Pancreas (tissue), 10 donors: Measurements from ENCODE around the gene SNRPD1. TPM values are rescaled to one million over a fixed set of nuclear protein-coding genes. Genes with fewer than 3 reads are reported as not detected.

ENCODE experiments used
- ATAC-seq, 4 donors: fragments of 200-7000 bp; cut with Tn5 transposase; one replicate each; pipeline versions ENCODE4 v1.8.0 to v1.9.1; 2020; ENCODE audit warnings: mild to moderate bottlenecking in 4 of 4, moderate library complexity in 4 of 4
- DNase-seq, 6 donors: peaks; one replicate each; pipeline ENCODE4 v3.0.0-alpha.2; 2020
- FAIRE-seq: peaks from 2 replicates; lab custom pipeline; 2012; peaks lifted over from hg19 to GRCh38; lab: Jason Lieb, UNC
- H3K27ac ChIP-seq, 4 donors: fragments of 200-600 bp; sonication (generic); 1 replicate in 3 of 4; 2 replicates in 1 of 4; pipeline versions ENCODE4 v1.5.0 to v1.8.0; 2020
- H3K27me3 ChIP-seq, 4 donors: fragments of 200-600 bp; one replicate each; pipeline ENCODE4 v1.8.0; 2021
- H3K36me3 ChIP-seq, 3 donors: fragments of 200-600 bp; sonication (generic) in 1 of 3; one replicate each; pipeline versions ENCODE4 v1.5.0 to v1.8.0; 2020 to 2021
- H3K4me1 ChIP-seq, 3 donors: fragments of 200-600 bp; one replicate each; pipeline ENCODE4 v1.8.0; 2021
- H3K4me3 ChIP-seq, 4 donors: fragments of 200-600 bp; sonication (generic) in 2 of 4; one replicate each; pipeline versions ENCODE4 v1.5.0 to v1.8.0; 2020 to 2021
- H3K9me3 ChIP-seq, 4 donors: fragments of 200-600 bp; one replicate each; pipeline ENCODE4 v1.8.0; 2021
- WGBS, 2 donors: extraction: QIAGEN DNeasy Blood & Tissue Kit; methylation state at CpG; one replicate each; pipeline ENCODE4 v1.1.7; 2013; 5-methylcytosine and 5-hydroxymethylcytosine counted together
- intact Hi-C, 3 donors: fragments of 100-400 bp; cut with DNase I; formaldehyde crosslinking; loops; one replicate each; pipeline versions ENCODE4 v1.11.1 to v1.14.2; 2022
- polyA plus RNA-seq, 2 donors: library from polyadenylated mRNA; stranded (reverse); fragments of 200-250 nt; gene quantifications; one replicate each; pipeline ENCODE4 v1.2.3, GENCODE V29; 2013
- total RNA-seq, 6 donors: library from RNA; stranded (reverse); fragmentation: NEBNext Ultra II Directional in 4 of 6; extraction: Animal tissue kit (Norgen Biotek cat#: 25700) in 4 of 6; gene quantifications; one replicate each; pipeline versions ENCODE4 v1.2.1 to v1.2.4, GENCODE V29; 2021 to 2023
- TF ChIP-seq, protein P1 (sequence below), 4 donors: fragments of 200-600 bp; sonication (generic) in 3 of 4; IDR thresholded peaks; one replicate each; pipeline versions ENCODE4 v1.5.0 to v1.8.0; 2021; ENCODE audit warnings: antibody characterized with exemption in 4 of 4
- donor health status: healthy with polysubstance abuse.
- donor health status: DM: no; HTN: no; CAD: no; lungs with moderate emphysema.
- donor health status: DM: no; HTN: no; CAD: no.
- donor health status: control.
- donor health status: control.
- donor health status: Bipolar disorder and iron deficiency.
- donor health status: DM: yes; HTN: yes; CAD: no.
- donor health status: DM: no; HTN: no; CAD: no.
- donor health status: DM: no; HTN: no; CAD: no.
- donor health status: DM: yes; HTN: yes; CAD: no.

The SNRPD1 gene
- total and polyA plus RNA-seq, 8 donors: 5.4 to 17.5 (median 13.2) TPM

DNA sequence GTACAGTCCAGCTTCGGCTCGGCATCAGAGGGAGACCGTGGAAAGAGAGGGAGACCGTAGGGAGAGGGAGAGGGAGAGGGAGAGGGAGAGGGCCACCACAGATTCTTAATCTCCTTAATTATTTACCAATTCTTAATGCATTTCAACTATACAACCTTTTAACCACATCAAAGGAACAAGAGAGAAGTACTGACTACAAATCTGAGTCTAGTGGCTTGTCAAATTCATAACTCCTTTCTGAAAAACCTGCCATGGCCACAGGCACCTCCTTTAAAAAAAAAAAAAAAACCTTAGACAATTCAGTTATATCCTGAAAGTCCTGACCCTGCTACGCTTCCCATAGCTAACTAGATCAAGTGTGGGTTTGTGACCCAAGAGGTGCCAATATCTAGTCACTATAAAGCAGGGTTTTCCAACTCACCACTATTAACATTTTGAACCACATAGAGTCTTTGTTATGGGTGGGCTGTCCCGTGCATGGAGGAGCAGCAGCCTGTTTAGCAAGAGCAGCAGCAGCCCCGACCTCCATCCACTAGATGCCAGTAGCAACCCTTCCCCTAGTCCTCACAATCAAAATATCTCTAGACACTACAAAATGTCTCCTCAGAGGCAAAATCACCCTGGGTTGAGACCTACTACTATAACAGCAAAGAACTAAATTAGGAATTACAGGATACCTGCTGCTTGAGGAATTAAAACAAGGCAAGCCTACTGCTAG lies 18.4 kb upstream of the SNRPD1 start:
- H3K4me3 ChIP-seq: no peak overlapping the region
- TF ChIP-seq, protein P1, sequence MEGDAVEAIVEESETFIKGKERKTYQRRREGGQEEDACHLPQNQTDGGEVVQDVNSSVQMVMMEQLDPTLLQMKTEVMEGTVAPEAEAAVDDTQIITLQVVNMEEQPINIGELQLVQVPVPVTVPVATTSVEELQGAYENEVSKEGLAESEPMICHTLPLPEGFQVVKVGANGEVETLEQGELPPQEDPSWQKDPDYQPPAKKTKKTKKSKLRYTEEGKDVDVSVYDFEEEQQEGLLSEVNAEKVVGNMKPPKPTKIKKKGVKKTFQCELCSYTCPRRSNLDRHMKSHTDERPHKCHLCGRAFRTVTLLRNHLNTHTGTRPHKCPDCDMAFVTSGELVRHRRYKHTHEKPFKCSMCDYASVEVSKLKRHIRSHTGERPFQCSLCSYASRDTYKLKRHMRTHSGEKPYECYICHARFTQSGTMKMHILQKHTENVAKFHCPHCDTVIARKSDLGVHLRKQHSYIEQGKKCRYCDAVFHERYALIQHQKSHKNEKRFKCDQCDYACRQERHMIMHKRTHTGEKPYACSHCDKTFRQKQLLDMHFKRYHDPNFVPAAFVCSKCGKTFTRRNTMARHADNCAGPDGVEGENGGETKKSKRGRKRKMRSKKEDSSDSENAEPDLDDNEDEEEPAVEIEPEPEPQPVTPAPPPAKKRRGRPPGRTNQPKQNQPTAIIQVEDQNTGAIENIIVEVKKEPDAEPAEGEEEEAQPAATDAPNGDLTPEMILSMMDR (IDR thresholded peaks at IDR 0.05): no peak
- H3K27ac ChIP-seq: no peak overlapping the region
- DNase-seq (no peak), ATAC-seq (no peak), FAIRE-seq (no peak)
- intact Hi-C loops: no loop called here
- WGBS, 2 donors: 91 to 95% methylated on average over 3 to 4 of the region's 7 CpGs
- no peaks in the 10 kb centered on the region for H3K9me3 ChIP-seq
- H3K4me1 ChIP-seq: peaks cover 0 to 3% (median 3%) of the 10 kb centered on the region in 3 donors
- no peaks in the 10 kb centered on the region for H3K27me3 ChIP-seq
- no peaks in the 10 kb centered on the region for H3K36me3 ChIP-seq

DNA sequence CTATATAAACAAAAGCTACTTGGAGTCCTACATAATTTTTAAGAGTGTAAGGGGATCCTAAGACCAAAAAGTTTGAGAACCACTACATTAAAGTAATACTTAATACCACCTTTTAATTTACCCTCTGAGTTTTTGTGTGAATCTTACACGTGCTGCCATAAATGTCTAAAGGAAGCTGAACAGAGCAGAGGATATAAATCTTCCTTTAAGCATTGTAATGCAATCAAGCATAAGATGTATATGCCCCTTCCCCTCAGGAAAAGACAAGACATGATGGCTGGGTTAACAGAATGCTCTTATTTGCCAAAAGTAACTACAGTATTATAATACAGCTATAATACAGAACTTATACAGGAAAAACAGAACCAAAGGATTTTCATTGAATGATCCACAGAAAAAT lies 14.5 kb upstream of the SNRPD1 start:
- WGBS, 2 donors: 62 to 69% methylated on average over 1 of the region's 1 CpG
- FAIRE-seq (peak; percentile 32), ATAC-seq (no peak), DNase-seq (no peak)
- Histone ChIP-seq H3K27ac (no peak overlapping the region), H3K36me3 (no peaks in the 10 kb centered on the region), H3K9me3 (no peaks in the 10 kb centered on the region), H3K4me1 (peaks cover 0 to 10% (median 5%) of the 10 kb centered on the region in 3 donors), H3K27me3 (no peaks in the 10 kb centered on the region), H3K4me3 (no peak overlapping the region)
- intact Hi-C loops: no loop called here
- TF ChIP-seq, protein P1 (IDR thresholded peaks at IDR 0.05): no peak

DNA sequence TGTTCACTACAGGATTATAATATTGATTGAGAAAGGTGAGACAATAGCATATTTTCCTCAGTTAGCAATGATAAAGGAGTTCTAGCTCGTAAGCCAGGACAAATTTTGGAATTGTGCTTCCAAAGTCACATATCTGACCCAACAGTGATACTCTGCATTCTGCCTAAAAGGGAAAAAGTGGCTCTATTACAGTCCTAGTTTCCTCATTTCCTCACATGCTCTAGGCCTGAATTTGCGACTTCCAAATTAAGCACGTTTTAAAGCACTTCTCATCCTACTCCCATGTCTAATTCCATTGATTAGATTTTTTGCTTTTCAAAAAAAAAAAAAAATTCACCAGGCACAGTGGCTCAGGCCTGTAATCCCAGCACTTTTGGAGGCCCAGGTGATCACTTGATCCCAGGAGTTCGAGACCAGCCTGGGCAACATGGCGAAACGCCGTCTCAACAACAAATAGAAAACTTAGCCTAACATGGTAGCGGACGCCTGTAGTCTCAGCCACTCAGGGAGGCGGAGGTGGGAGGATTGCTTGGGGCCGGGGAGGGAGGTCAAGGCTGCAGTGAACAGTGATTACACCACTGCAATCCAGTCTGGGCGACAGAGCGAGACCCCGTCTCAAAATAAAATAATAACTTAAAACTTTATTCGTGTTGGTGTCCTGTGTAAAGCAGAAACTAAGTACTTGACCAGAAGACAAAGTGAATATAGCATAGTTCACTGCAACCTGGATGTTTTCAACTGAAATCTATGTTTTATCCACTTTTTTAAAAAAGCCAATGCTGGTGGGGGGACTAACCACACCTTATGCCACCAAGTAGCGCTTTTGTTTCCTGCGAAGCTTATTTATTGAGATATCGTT lies 13.2 kb upstream of the SNRPD1 start:
- FAIRE-seq (no peak), DNase-seq (peak in 1 of 6 donors; percentile 38), ATAC-seq (no peak)
- Histone ChIP-seq H3K4me1 (peaks cover 0 to 10% (median 5%) of the 10 kb centered on the region in 3 donors), H3K9me3 (no peaks in the 10 kb centered on the region), H3K36me3 (no peaks in the 10 kb centered on the region), H3K27ac (peak overlapping the region in 2 of 4 donors; percentile 98), H3K27me3 (no peaks in the 10 kb centered on the region), H3K4me3 (peak overlapping the region; percentile 76 to 95 (median 84))
- intact Hi-C loops: no loop called here
- TF ChIP-seq, protein P1 (IDR thresholded peaks at IDR 0.05): no peak
- WGBS, 2 donors: 42 to 43% methylated on average over 18 of the region's 18 CpGs

DNA sequence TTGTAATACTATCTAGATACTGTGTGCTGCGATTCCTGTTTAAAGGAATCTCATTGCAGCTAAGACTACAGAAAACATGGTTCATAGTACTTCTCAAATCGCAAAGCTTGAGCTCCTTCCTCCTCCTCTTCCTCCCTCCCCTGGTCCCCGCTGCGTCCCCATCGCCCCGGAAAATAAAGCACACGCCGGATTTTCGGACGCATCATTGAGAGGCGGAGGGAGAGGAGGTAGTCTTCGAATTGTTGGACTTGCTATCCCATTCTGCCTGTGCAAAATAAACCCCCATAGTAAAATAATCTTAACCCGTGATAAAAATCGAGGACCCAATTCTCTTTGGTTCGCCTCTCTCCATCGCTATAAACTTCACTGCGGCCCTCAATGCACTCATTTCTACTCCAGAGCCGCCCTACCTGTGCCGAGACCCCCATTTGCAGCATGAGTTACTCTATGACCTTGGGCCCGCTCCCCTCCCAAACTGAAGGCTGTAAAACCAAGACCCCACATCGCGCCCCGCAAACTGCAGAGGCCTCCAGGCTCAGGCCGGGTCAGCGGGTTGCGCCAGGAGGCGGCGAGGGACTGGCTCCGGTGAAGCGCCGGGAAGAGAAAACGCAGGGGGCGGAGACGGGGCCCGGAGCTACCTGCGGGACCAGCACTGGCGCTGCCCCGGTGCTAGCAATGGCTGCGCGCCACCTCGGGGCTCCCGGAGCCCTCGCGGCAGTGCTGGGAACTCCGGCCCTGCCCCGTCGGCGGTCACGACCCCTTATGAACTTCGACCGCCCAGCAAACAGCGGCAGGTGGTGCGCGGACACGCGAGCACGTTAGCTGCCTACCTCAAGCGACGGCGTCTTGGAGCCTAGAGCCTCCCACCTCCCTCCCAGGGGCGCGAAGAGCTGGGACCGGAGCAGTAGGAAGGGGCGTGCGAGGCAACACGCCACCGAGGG lies 12.3 kb upstream of the SNRPD1 start:
- DNase-seq: peak; percentile 63 to 89 (median 77)
- H3K4me3 ChIP-seq: peak overlapping the region; percentile 76 to 95 (median 84)
- H3K9me3 ChIP-seq: no peaks in the 10 kb centered on the region
- intact Hi-C loops: loop anchor here in 1 of 3 donors (10.0 kb wide), 1 partner anchor 85 kb away; no protein-coding TSS in a partner anchor
- 0 to 1% methylated on average over 60 to 67 of the region's 67 CpGs for WGBS, 2 donors
- TF ChIP-seq, protein P1 (IDR thresholded peaks at IDR 0.05): no peak
- no peaks in the 10 kb centered on the region for H3K36me3 ChIP-seq
- peak; percentile 75 to 83 (median 76) for ATAC-seq
- no peaks in the 10 kb centered on the region for H3K27me3 ChIP-seq
- H3K4me1 ChIP-seq: peaks cover 0 to 18% (median 5%) of the 10 kb centered on the region in 3 donors
- FAIRE-seq: no peak
- H3K27ac ChIP-seq: peak overlapping the region; percentile 92 to 98 (median 97)
